ENCODE measurements around the gene GALR2.

GRCh38 chr17:76077584-76078110, 3.1 kb downstream of the GALR2 start:
- TF ChIP-seq, protein P1, sequence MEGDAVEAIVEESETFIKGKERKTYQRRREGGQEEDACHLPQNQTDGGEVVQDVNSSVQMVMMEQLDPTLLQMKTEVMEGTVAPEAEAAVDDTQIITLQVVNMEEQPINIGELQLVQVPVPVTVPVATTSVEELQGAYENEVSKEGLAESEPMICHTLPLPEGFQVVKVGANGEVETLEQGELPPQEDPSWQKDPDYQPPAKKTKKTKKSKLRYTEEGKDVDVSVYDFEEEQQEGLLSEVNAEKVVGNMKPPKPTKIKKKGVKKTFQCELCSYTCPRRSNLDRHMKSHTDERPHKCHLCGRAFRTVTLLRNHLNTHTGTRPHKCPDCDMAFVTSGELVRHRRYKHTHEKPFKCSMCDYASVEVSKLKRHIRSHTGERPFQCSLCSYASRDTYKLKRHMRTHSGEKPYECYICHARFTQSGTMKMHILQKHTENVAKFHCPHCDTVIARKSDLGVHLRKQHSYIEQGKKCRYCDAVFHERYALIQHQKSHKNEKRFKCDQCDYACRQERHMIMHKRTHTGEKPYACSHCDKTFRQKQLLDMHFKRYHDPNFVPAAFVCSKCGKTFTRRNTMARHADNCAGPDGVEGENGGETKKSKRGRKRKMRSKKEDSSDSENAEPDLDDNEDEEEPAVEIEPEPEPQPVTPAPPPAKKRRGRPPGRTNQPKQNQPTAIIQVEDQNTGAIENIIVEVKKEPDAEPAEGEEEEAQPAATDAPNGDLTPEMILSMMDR (IDR thresholded peaks at IDR 0.05) = no peak
- TF ChIP-seq POLR2A (IDR thresholded peaks at IDR 0.05) = no peak

Measured in right lobe of liver (tissue), 4 donors.